Stimulated activated CD8-positive, alpha-beta memory T cell treated with anti-CD3 and anti-CD28 coated beads, Interleukin-4, amount 100 ng/mL, for 24 hours (primary cell): ENCODE data around the gene HNRNPDL.
"Not testable (repeated sequence)": the region's sequence is repeated elsewhere in the genome, so short reads cannot be mapped to it uniquely, and the experiment has no call there.

Experiments used
- DNase-seq: peaks from one replicate; pipeline ENCODE4 v3.0.0-alpha.2; 2020; ENCODE audit warnings: low read depth

The HNRNPDL gene

GRCh38 chr4:82386312-82386711 lies 44.0 kb downstream of the HNRNPDL start:
- not testable (repeated sequence) for DNase-seq

- DNase-seq, result no peak
Measured at GRCh38 chr4:82382751-82383150, 47.5 kb downstream of the HNRNPDL start.

GRCh38 chr4:82381661-82382296 lies 48.5 kb downstream of the HNRNPDL start:
- no peak for DNase-seq

- DNase-seq, result no peak
Measured at GRCh38 chr4:82381235-82381634, 49.0 kb downstream of the HNRNPDL start.

- DNase-seq, result no peak
Measured at GRCh38 chr4:82380831-82381230, 49.4 kb downstream of the HNRNPDL start.

GRCh38 chr4:82380344-82380743 lies 49.9 kb downstream of the HNRNPDL start:
- no peak for DNase-seq

GRCh38 chr4:82376109-82376508 lies 54.2 kb downstream of the HNRNPDL start:
- DNase-seq, result no peak

GRCh38 chr4:82373816-82374625 lies 56.2 kb downstream of the HNRNPDL start, which contains the start of gene HNRNPD:
HNRNPD (minus strand) TSS chr4:82373991; CDS start chr4:82373678, 313 bp downstream.
- peak; percentile 92 for DNase-seq

GRCh38 chr4:82373486-82373815 lies 56.8 kb downstream of the HNRNPDL start:
- no peak for DNase-seq
